GM18519 (cell line): Measurements from ENCODE around the gene MRPL41.
"Not testable (repeated sequence)": the region's sequence is repeated elsewhere in the genome, so short reads cannot be mapped to it uniquely, and the experiment has no call there.

ENCODE experiments used
- ATAC-seq: cut with Tn5 transposase; IDR thresholded peaks from one replicate; pipeline ENCODE4 v1.9.1; 2021; ENCODE audit warnings: mild to moderate bottlenecking, moderate library complexity; ENCODE audit not compliant: unreplicated experiment, low FRiP score

The MRPL41 gene

DNA sequence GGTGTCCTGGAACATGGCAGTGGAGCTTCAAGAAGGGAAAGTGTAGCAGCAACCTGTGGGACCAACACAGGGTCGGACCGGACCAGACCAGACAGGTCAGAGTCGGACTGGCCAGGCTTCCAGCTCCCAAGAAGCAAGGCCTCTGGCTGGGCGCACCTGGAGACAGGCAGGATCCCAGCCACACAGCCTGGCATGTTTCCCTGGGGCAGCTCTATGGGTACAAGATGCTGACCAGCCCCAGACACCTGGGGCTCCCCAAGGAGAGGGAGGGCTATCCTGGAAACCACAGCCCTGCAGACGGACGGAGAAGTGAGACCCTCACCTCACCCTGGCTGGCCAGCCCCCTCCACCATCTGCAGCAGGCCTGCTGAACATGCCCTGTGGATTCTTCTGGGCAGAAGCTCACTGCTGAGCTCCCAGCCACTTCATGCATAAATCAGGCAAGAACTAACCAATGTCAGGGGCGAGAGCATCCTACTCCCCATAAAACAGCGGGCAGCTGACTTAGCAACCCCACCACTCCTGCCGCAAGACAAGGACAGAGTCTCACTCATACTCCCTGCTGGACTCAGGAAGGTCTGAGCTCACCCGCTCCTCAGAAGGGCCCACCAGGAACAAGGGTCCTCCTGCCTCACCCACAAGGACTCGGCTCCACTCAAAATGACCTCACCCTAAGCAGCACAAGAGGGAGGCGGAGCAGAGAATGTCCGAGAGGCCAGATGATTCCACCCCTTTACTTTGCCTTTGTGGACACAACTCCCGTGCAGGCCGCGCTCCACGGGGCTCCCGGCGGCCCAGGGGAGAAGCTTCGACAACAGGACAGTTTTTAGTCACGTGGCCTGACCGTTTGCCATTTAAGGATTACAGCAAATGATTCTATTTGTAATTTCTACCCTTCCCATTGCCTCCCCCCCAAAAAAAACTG lies 29.9 kb downstream of the MRPL41 start:
- ATAC-seq = no peak

DNA sequence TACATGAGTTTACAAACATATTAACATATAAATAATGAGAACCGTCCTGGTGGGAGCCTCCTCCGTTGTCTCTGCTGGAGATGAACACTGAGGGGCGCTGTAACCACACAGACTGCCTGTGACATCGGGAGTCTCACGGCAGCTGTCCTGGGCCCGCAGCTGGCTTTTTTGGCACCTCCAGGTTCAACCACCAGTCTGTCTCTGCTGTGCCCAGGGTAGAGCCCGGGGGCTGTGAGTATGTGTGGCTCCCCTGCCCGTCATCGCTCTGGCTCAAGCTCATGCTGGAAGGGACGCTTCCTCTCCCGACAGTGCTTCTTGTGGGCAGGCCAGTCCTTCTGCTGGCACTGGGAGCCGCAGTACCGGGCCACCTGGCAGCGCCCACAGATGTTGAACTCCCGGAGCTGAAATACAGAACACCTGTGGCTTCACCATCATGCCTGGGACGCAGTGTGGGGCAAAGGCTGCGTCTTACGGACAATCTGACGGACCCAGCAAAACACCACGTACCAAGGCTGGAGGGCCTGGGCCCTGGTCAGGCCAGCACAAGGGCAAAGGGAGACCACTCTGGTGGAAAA lies 30.7 kb downstream of the MRPL41 start:
- no peak for ATAC-seq

DNA sequence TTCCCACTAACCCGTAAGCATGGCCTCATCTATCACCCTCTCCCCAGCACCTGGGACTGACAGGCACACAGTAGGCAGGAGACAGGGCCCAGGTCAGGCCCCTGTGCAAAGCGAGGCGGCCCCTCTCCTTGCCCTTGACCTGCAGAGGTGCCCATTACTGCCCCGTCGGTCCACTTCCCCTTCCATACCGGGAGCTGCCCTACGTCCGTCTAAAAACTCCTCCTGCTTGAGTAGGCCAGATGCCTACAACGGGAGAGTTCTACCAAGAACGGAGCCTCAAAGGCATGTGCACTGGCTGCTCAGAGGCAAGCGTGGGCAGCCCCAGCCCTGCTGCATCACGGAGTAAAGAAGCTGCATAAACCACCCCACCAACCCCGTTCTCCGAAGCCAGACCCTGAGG lies 31.7 kb downstream of the MRPL41 start:
- no peak for ATAC-seq

DNA sequence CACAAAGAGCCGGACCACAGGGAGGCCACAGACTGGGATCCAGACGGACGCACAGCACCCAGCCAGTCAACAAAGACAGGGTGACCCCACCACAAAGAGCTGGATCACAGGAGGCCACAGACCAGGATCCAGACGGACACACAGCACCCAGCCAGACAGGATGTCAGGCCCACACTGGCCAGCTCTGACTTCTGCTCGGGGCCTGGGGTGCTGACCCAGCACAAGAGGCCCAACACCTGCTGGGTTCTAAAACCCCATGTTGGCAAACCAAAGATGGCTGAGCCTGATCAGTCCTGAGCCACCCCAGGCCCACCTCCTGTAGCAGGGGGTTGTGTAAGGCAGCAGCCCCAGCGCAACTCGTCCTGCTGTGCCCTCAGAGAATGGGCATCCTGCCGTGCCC lies 32.3 kb downstream of the MRPL41 start:
- ATAC-seq = no peak

- ATAC-seq = no peak
These were observed 35.2 kb downstream of the MRPL41 start for GRCh38 chr9:137586854-137587253.

- ATAC-seq = no peak
These were observed 36.6 kb downstream of the MRPL41 start for GRCh38 chr9:137588311-137588710.

- no peak for ATAC-seq
These were observed 37.2 kb downstream of the MRPL41 start for GRCh38 chr9:137588891-137589290.

GRCh38 chr9:137589441-137590122 lies 37.9 kb downstream of the MRPL41 start:
- ATAC-seq = peak; percentile 10

DNA sequence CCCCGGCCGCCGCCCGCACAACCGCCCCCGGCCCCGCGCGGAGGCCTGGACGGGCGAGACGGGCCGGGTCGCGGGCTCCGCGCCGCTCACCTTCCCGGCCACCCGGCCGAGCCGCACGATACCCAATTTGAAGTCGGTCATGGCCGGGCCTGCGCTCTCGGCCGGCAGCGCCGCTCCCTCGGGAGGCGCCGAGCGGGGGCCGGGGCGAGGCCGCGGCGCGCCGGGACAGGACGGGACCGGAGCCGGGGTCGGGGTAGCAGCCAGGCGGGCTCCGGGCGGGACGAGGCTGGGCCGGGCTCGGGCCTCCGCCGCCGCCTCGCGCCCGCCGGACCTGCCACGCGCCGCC lies 38.4 kb downstream of the MRPL41 start:
- ATAC-seq = peak; percentile 17

GRCh38 chr9:137590469-137591383 lies 39.0 kb downstream of the MRPL41 start, which contains the start of gene ZMYND19:
Gene ZMYND19 (minus strand): TSS chr9:137590512. CDS start chr9:137590263, 249 bp downstream.
- ATAC-seq = peak; percentile 74

DNA sequence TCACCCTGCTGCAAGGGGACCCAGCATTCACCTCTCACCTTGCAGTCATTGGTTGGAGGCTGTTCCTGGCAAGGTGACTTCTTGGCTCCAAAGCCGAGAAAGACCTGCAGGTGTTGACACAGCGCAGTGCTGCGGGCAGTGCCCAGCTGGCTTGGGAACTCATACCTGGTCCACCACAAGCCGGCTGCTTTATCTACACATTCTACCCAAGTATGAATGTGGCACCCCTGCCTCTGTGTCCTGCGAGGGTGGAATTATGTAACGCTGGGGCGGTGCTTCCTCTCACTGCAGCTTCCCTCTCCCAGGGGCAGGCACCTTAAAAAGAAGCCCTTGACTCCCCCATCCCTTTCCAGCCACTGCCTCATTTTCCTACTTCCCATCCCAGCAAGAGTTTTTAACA lies 41.1 kb downstream of the MRPL41 start:
- no peak for ATAC-seq

- ATAC-seq = no peak
These were observed 41.5 kb downstream of the MRPL41 start for GRCh38 chr9:137593176-137593575.

DNA sequence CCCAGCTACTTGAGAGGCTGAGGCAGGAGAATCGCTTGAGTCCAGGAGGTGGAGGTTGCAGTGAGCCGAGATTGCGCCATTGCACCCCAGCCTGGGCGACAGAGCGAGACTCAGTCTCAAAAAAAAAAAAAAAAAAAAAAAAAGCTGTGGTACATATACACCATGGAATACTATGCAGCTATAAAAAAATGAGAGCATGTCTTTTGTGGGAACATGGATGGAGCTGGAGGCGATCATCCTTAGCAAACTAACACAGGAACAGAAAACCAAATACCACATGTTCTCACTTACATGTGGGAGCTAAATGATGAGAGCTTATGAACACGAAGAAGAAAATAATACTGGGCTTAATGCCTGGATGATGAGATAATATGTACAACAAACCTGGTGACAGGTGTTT lies 44.9 kb downstream of the MRPL41 start:
- ATAC-seq = not testable (repeated sequence)

- no peak for ATAC-seq
These were observed 47.3 kb downstream of the MRPL41 start for GRCh38 chr9:137598943-137599342.
